Stimulated activated CD4-positive, alpha-beta T cell treated with anti-CD3 and anti-CD28 coated beads, Interleukin-15, amount 100 ng/mL, for 1 hour (primary cell): Measurements from ENCODE around the gene YAP1.

Experiments
- DNase-seq, 2 donors: peaks; one replicate each; pipeline ENCODE4 v3.0.0-alpha.2; 2020; ENCODE audit warnings: low read depth in 1 of 2, low spot score in 1 of 2

YAP1 gene

DNA sequence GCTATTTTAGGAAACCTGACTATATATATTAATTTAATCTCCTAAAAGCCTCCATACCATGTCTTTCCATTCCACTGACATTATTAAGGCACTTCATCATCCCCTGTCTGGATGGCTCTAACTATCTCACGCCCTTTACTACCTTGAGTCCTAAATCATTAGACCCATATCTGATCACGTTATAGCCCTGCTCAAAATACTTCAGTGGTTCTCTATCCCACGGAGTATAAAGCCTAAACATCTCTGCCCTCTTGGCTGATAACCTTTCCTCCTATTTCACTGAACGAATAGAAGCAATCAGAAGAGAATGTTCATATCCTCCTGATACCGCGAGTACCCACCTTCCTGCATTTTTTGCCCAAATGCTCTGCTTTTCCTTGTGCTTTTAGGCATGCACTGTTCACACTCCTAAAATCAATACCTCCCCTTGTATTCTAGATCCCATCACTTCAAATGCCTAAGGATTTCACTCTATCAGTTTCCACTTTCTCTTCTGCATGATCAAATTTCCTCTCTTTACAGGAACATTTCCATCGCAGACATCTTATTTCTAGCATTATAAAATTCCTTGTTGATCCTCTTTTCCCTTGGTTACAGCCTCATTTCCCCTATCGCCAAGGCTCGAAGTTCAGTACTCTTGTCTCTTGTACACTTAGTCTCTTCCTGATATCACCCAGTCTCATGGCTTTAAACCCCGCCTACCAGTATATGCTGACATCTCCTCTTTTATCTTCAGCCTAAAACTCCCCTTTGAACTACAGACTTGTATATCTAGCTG is 162.0 kb downstream of the YAP1 start:
- no peak for DNase-seq

- no peak for DNase-seq
These were observed 164.4 kb downstream of the YAP1 start for GRCh38 chr11:102274628-102275027.

DNA sequence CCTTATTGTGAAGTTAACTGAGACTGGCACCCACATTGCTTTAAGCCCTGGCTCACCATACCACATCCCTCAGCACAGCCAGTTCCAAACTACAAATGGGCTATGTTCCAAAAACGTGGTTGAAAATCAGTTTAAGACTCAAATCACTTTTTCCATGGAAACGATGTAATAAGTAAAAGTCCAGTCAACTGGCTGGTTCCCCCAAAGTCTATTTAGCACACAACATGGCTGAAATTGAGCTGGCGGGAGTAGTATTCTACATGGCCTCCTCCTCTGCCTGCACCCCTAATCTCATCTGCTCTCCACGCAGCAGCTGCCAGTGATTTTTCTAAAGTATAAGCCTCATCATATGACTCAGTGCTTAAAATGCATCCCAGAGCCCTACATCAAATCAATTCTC is 166.1 kb downstream of the YAP1 start:
- no peak for DNase-seq

DNA sequence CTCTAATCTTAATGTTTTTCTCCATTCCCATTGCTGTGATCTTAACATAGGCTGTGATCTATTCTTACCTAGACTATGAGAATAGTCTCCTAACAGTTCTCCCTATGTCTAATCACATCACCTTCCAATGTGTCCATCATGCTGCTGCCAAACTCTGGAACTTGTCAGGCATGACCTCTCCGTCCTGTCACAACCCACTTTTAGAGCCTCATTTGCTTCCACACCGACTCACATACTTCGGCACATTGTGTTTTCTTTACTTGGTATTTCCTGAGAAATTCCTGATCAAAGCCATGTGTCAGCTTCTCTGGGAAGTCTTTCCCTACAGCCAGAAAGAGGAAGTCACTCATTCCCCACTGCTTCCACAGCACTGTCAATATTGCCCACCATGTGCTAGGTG is 166.5 kb downstream of the YAP1 start:
- no peak for DNase-seq

DNA sequence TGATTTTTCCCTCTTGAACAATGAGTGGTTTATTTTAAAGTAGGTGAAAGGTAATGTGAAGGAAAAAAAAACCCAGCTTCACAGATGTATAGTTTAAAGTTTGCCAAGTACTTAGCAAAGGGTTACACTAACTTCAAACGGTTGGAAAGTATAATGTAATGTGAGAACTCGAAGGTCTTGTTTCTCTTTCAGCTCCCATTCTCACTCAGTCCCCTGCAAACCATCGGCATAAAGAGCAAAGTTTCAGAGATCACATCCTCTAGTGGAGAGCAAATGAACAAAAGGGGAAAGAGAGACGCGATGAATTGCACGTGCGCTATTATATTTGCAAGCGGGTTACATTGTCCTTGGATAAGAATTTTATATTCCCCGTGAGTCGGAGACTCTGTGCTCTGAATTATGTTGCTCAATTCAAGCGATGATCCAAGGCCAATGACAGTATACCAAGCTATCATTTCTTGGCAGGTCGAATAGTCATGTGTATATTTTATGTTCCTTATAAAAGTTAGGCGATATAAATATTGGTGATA is 169.5 kb downstream of the YAP1 start:
- no peak for DNase-seq

DNA sequence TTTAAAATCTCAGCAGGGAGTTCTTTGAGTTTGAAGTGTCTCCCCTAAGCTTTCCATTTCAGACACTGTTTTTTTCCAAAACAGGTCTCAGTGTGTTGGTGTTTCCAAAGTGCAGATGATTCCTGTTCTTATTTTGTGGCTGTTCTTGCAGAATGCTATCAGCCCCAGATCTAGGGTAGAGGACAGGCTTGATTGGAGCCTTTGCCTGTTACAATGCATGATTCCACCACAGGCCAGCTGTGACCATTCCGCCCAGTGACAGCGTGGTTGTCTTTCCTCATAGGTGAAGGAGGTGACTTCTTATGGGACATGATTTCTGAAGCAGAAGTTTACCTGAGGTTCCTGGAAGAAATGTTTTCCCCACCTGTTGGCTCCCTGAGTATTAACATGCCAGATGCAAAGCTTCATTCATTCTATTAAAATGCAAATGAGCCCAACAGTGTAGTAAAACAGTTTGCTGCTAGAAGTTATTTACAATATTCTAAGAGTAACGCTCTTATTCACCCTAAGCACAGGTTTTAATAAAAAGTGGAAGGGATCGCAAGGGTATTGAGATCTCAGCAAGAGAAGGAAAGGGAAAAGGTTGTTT is 170.1 kb downstream of the YAP1 start:
- no peak for DNase-seq
